Naive thymus-derived CD4-positive, alpha-beta T cell (primary cell): ENCODE results near the gene KLHL5. TPM values are rescaled to one million over a fixed set of nuclear protein-coding genes. Genes with fewer than 3 reads are reported as not detected.

ENCODE experiments used
- ATAC-seq: fragments of 150-1000 bp; cut with Tn5 transposase; 2 replicates; pipeline ENCODE4 v1.10.0; 2021; ENCODE audit warnings: mild to moderate bottlenecking, moderate library complexity
- CTCF ChIA-PET: fragments of 350-600 bp; sonication (Branson Sonifier 250); formaldehyde crosslinking; loops from one replicate; lab custom pipeline; 2021; ENCODE audit warnings: antibody characterized with exemption; lab: Charles Lee
- POLR2A ChIA-PET: fragments of 350-600 bp; sonication (Branson Sonifier 250); formaldehyde crosslinking; loops from one replicate; lab custom pipeline; 2021; ENCODE audit warnings: antibody characterized with exemption, inconsistent platforms; lab: Charles Lee
- DNase-seq, 9 donors: peaks; one replicate each; pipeline versions ENCODE4 v3.0.0 to v3.0.0-alpha.2; 2020 to 2022; ENCODE audit warnings: mixed read lengths in 1 of 9
- H3K27ac ChIP-seq: one replicate; pipeline ENCODE4 v1.7.0; 2013; ENCODE audit warnings: mild to moderate bottlenecking, low read depth, low read length, moderate library complexity
- H3K27me3 ChIP-seq, 2 donors: one replicate each; pipeline ENCODE4 v1.7.0; 2013; ENCODE audit warnings: low read length in 2 of 2, mild to moderate bottlenecking in 2 of 2, moderate library complexity in 2 of 2; ENCODE audit not compliant: control insufficient read depth in 2 of 2, insufficient read depth in 2 of 2
- H3K36me3 ChIP-seq, 3 experiments: 1 replicate in 2 of 3; 2 replicates in 1 of 3; pipeline ENCODE4 v1.7.0; 2013; ENCODE audit warnings: low read length in 3 of 3, mild to moderate bottlenecking in 3 of 3, moderate library complexity in 1 of 3; ENCODE audit not compliant: insufficient read depth in 3 of 3, control insufficient read depth in 2 of 3
- H3K4me1 ChIP-seq, 2 donors: one replicate each; pipeline ENCODE4 v1.7.0; 2013; ENCODE audit warnings: low read length in 2 of 2, mild to moderate bottlenecking in 2 of 2, moderate library complexity in 1 of 2; ENCODE audit not compliant: control insufficient read depth in 2 of 2, insufficient read depth in 2 of 2
- H3K4me3 ChIP-seq: 2 replicates; pipeline ENCODE4 v1.7.0; 2013; ENCODE audit warnings: mild to moderate bottlenecking, low read length
- H3K9me3 ChIP-seq, 3 experiments: 1 replicate in 2 of 3; 2 replicates in 1 of 3; pipeline ENCODE4 v1.7.0; 2013; ENCODE audit warnings: low read length in 3 of 3; ENCODE audit not compliant: control insufficient read depth in 2 of 3
- H3K27ac Mint-ChIP-seq, 9 donors: one replicate each; pipeline ENCODE4 v1.8.0; 2020 to 2022; ENCODE audit warnings: mixed read lengths in 9 of 9, mild to moderate bottlenecking in 8 of 9, moderate library complexity in 5 of 9, inconsistent platforms in 2 of 9
- H3K27me3 Mint-ChIP-seq, 5 donors: one replicate each; pipeline ENCODE4 v1.8.0; 2021 to 2022; ENCODE audit warnings: mixed read lengths in 5 of 5, mild to moderate bottlenecking in 1 of 5
- H3K36me3 Mint-ChIP-seq, 5 donors: one replicate each; pipeline ENCODE4 v1.8.0; 2020 to 2022; ENCODE audit warnings: mixed read lengths in 5 of 5, mild to moderate bottlenecking in 3 of 5, inconsistent platforms in 1 of 5
- H3K4me1 Mint-ChIP-seq, 7 donors: one replicate each; pipeline ENCODE4 v1.8.0; 2020 to 2022; ENCODE audit warnings: mixed read lengths in 7 of 7, mild to moderate bottlenecking in 3 of 7, inconsistent platforms in 1 of 7
- H3K4me3 Mint-ChIP-seq, 10 donors: one replicate each; pipeline ENCODE4 v1.8.0; 2020 to 2022; ENCODE audit warnings: mild to moderate bottlenecking in 10 of 10, mixed read lengths in 10 of 10, moderate library complexity in 6 of 10, inconsistent platforms in 2 of 10
- H3K9me3 Mint-ChIP-seq, 11 donors: one replicate each; pipeline ENCODE4 v1.8.0; 2020 to 2022; ENCODE audit warnings: mixed read lengths in 11 of 11, mild to moderate bottlenecking in 4 of 11, inconsistent platforms in 1 of 11, moderate library complexity in 1 of 11
- intact Hi-C, 2 donors: fragments of 100-400 bp; cut with micrococcal nuclease; formaldehyde crosslinking; loops; one replicate each; pipeline ENCODE4 v1.15.1; 2023
- polyA plus RNA-seq, 2 donors: library from polyadenylated mRNA; unstranded; fragments of 300-500 nt; fragmentation: Illumina TruSeq; gene quantifications; one replicate each; pipeline ENCODE4 v1.2.3, GENCODE V29; 2021
- total RNA-seq, 6 experiments: library from RNA in 5 of 6; stranded (reverse) in 5 of 6; gene quantifications; 1 replicate in 5 of 6; 2 replicates in 1 of 6; pipeline ENCODE4 v1.2.3 and lab custom pipeline; 2021 to 2026

The KLHL5 gene
- total and polyA plus RNA-seq, 7 experiments from 2014 or later = 8.7 to 56.7 (median 25.6) TPM

GRCh38 chr4:39067451-39067850, 5.4 kb downstream of the KLHL5 start:
- Histone ChIP-seq H3K9me3 (no peaks in the 10 kb centered on the region), H3K4me3 (no peak overlapping the region), H3K27ac (no peak overlapping the region), H3K36me3 (no peaks in the 10 kb centered on the region), H3K27me3 (no peaks in the 10 kb centered on the region), H3K4me1 (no peaks in the 10 kb centered on the region)
- intact Hi-C loops = no loop called here
- ATAC-seq (no peak), DNase-seq (no peak)
- Mint-ChIP-seq H3K9me3 (peaks cover 0 to 4% (median 0%) of the 10 kb centered on the region in 11 donors), H3K4me3 (no peak overlapping the region), H3K4me1 (peaks cover 9 to 22% (median 19%) of the 10 kb centered on the region in 7 donors), H3K27ac (no peak overlapping the region), H3K36me3 (peaks cover 0 to 28% (median 9%) of the 10 kb centered on the region in 5 donors), H3K27me3 (no peaks in the 10 kb centered on the region)
- CTCF ChIA-PET = interaction anchor here (0.6 to 1.4 kb wide), 3 partner anchors 32 to 934 kb away, joined by 3 to 10 read pairs (median 4); no protein-coding TSS in a partner anchor
- POLR2A ChIA-PET = interaction anchor here (0.6 kb wide), 1 partner anchor 601 kb away, joined by 3 read pairs; no protein-coding TSS in a partner anchor

- no peaks in the 10 kb centered on the region for H3K27me3 Mint-ChIP-seq
- Histone ChIP-seq H3K4me3 (no peak overlapping the region), H3K27ac (no peak overlapping the region), H3K27me3 (no peaks in the 10 kb centered on the region), H3K36me3 (no peaks in the 10 kb centered on the region), H3K4me1 (no peaks in the 10 kb centered on the region), H3K9me3 (no peaks in the 10 kb centered on the region)
- ChIA-PET POLR2A (interaction anchor here (0.7 kb wide), 1 partner anchor 21 kb away, joined by 3 read pairs; no protein-coding TSS in a partner anchor), CTCF (interaction anchor here (0.6 kb wide), 1 partner anchor 82 kb away, joined by 4 read pairs; no protein-coding TSS in a partner anchor)
- DNase-seq = no peak
- H3K9me3 Mint-ChIP-seq = peaks cover 0 to 4% (median 0%) of the 10 kb centered on the region in 11 donors
- peaks cover 0 to 27% (median 9%) of the 10 kb centered on the region in 5 donors for H3K36me3 Mint-ChIP-seq
- H3K4me1 Mint-ChIP-seq = peaks cover 0 to 19% (median 11%) of the 10 kb centered on the region in 7 donors
- H3K4me3 Mint-ChIP-seq = no peak overlapping the region
- intact Hi-C loops = no loop called here
- ATAC-seq = no peak
- peak overlapping the region in 1 of 9 donors; percentile 16 for H3K27ac Mint-ChIP-seq
Observed at GRCh38 chr4:39068907-39069306, 6.9 kb downstream of the KLHL5 start.

GRCh38 chr4:39078829-39079228, 16.8 kb downstream of the KLHL5 start:
- Histone ChIP-seq H3K27me3 (no peaks in the 10 kb centered on the region), H3K4me3 (no peak overlapping the region)
- no peaks in the 10 kb centered on the region for H3K27me3 Mint-ChIP-seq

GRCh38 chr4:39083164-39083563, 21.1 kb downstream of the KLHL5 start:
- Mint-ChIP-seq H3K36me3 (peaks cover 12 to 44% (median 25%) of the 10 kb centered on the region in 5 donors), H3K4me1 (peaks cover 0 to 13% (median 1%) of the 10 kb centered on the region in 7 donors), H3K27ac (no peak overlapping the region), H3K27me3 (no peaks in the 10 kb centered on the region), H3K4me3 (no peak overlapping the region), H3K9me3 (peaks cover 0 to 3% (median 0%) of the 10 kb centered on the region in 11 donors)
- no peaks in the 10 kb centered on the region for H3K9me3 ChIP-seq
- no peaks in the 10 kb centered on the region for H3K36me3 ChIP-seq
- no peaks in the 10 kb centered on the region for H3K27me3 ChIP-seq
- no peak overlapping the region for H3K27ac ChIP-seq
- no peak for DNase-seq
- H3K4me1 ChIP-seq = no peaks in the 10 kb centered on the region
- H3K4me3 ChIP-seq = no peak overlapping the region
- ChIA-PET CTCF (no interaction called here), POLR2A (no interaction called here)
- ATAC-seq = no peak
- intact Hi-C loops = no loop called here

More at GRCh38 chr4:39078829-39079228, 16.8 kb downstream of the KLHL5 start:
- Histone ChIP-seq H3K36me3 (no peaks in the 10 kb centered on the region), H3K9me3 (no peaks in the 10 kb centered on the region), H3K4me1 (no peaks in the 10 kb centered on the region), H3K27ac (no peak overlapping the region)
- peaks cover 0 to 3% (median 0%) of the 10 kb centered on the region in 11 donors for H3K9me3 Mint-ChIP-seq
- CTCF ChIA-PET = no interaction called here
- ATAC-seq (no peak), DNase-seq (no peak)
- peaks cover 0 to 10% (median 4%) of the 10 kb centered on the region in 7 donors for H3K4me1 Mint-ChIP-seq
- H3K4me3 Mint-ChIP-seq = no peak overlapping the region
- H3K36me3 Mint-ChIP-seq = peaks cover 12 to 52% (median 43%) of the 10 kb centered on the region in 5 donors
- intact Hi-C loops = no loop called here
- H3K27ac Mint-ChIP-seq = peak overlapping the region in 1 of 9 donors; percentile 19
- POLR2A ChIA-PET = no interaction called here

GRCh38 chr4:39085891-39086290, 23.9 kb downstream of the KLHL5 start:
- H3K9me3 Mint-ChIP-seq = no peaks in the 10 kb centered on the region
- Histone ChIP-seq H3K27ac (no peak overlapping the region), H3K36me3 (no peaks in the 10 kb centered on the region), H3K4me3 (no peak overlapping the region), H3K4me1 (no peaks in the 10 kb centered on the region), H3K9me3 (no peaks in the 10 kb centered on the region), H3K27me3 (no peaks in the 10 kb centered on the region)
- H3K4me1 Mint-ChIP-seq = peaks cover 0 to 17% (median 0%) of the 10 kb centered on the region in 7 donors
- intact Hi-C loops = no loop called here
- POLR2A ChIA-PET = interaction anchor here (0.6 kb wide), 1 partner anchor 966 kb away, joined by 3 read pairs; no protein-coding TSS in a partner anchor
- DNase-seq = no peak
- H3K27me3 Mint-ChIP-seq = no peaks in the 10 kb centered on the region
- peaks cover 9 to 45% (median 27%) of the 10 kb centered on the region in 5 donors for H3K36me3 Mint-ChIP-seq
- CTCF ChIA-PET = no interaction called here
- peak overlapping the region in 1 of 9 donors; percentile 66 for H3K27ac Mint-ChIP-seq
- no peak overlapping the region for H3K4me3 Mint-ChIP-seq
- ATAC-seq = no peak

- peaks cover 0 to 23% (median 16%) of the 10 kb centered on the region in 5 donors for H3K36me3 Mint-ChIP-seq
- peaks cover 0 to 2% (median 0%) of the 10 kb centered on the region in 7 donors for H3K4me1 Mint-ChIP-seq
- DNase-seq (no peak), ATAC-seq (no peak)
- Histone ChIP-seq H3K27me3 (no peaks in the 10 kb centered on the region), H3K4me1 (no peaks in the 10 kb centered on the region), H3K36me3 (peaks cover 0 to 5% (median 0%) of the 10 kb centered on the region in 3 experiments), H3K9me3 (no peaks in the 10 kb centered on the region), H3K27ac (no peak overlapping the region), H3K4me3 (no peak overlapping the region)
- H3K27me3 Mint-ChIP-seq = no peaks in the 10 kb centered on the region
- POLR2A ChIA-PET = no interaction called here
- intact Hi-C loops = no loop called here
- no peak overlapping the region for H3K4me3 Mint-ChIP-seq
- H3K9me3 Mint-ChIP-seq = no peaks in the 10 kb centered on the region
- CTCF ChIA-PET = no interaction called here
- H3K27ac Mint-ChIP-seq = no peak overlapping the region
Observed at GRCh38 chr4:39096847-39097246, 34.8 kb downstream of the KLHL5 start.

- Mint-ChIP-seq H3K27me3 (no peaks in the 10 kb centered on the region), H3K27ac (peak overlapping the region in 1 of 9 donors; percentile 16), H3K9me3 (no peaks in the 10 kb centered on the region), H3K4me3 (no peak overlapping the region), H3K4me1 (peaks cover 0 to 2% (median 0%) of the 10 kb centered on the region in 7 donors), H3K36me3 (peaks cover 0 to 24% (median 16%) of the 10 kb centered on the region in 5 donors)
- peaks cover 0 to 5% (median 0%) of the 10 kb centered on the region in 3 experiments for H3K36me3 ChIP-seq
- H3K27me3 ChIP-seq = no peaks in the 10 kb centered on the region
- H3K27ac ChIP-seq = no peak overlapping the region
- H3K4me3 ChIP-seq = no peak overlapping the region
- DNase-seq (no peak), ATAC-seq (no peak)
- POLR2A ChIA-PET = no interaction called here
- H3K9me3 ChIP-seq = no peaks in the 10 kb centered on the region
- CTCF ChIA-PET = interaction anchor here (0.9 kb wide), 1 partner anchor 38 kb away, joined by 3 read pairs; no protein-coding TSS in a partner anchor
- intact Hi-C loops = no loop called here
- no peaks in the 10 kb centered on the region for H3K4me1 ChIP-seq
Observed at GRCh38 chr4:39097290-39097689, 35.3 kb downstream of the KLHL5 start.
